GM19324 (cell line): ENCODE results near the gene HAUS7.

Source experiments
- ATAC-seq: cut with Tn5 transposase; IDR thresholded peaks from one replicate; pipeline ENCODE4 v1.9.1; 2021; ENCODE audit warnings: mild to moderate bottlenecking, moderate library complexity; ENCODE audit not compliant: unreplicated experiment, low FRiP score

The HAUS7 gene

GRCh38 chrX:153457827-153458466 is 12.4 kb downstream of the HAUS7 start:
- no peak for ATAC-seq

- ATAC-seq = no peak
Measured at GRCh38 chrX:153457136-153457825, 13.1 kb downstream of the HAUS7 start.

DNA sequence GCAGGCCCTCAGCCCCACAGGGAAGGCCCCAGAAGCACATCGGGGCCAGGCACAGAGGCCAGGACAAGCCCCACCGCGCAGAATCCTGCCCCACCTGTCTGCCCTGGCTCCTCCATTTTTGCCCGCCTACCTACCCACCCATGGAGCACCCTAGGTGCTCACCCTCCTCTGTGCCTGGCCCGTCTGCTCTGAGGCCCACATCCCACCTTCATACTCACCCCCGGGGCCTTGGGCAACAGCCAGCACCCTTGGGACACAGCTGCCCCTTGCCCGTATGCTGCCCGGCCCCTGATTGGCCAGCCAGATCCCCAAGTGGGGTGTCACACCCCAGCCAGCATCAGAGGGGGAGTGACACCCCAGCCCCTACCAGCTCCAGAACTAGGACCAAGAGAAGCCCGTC is 13.7 kb downstream of the HAUS7 start:
- ATAC-seq = no peak

DNA sequence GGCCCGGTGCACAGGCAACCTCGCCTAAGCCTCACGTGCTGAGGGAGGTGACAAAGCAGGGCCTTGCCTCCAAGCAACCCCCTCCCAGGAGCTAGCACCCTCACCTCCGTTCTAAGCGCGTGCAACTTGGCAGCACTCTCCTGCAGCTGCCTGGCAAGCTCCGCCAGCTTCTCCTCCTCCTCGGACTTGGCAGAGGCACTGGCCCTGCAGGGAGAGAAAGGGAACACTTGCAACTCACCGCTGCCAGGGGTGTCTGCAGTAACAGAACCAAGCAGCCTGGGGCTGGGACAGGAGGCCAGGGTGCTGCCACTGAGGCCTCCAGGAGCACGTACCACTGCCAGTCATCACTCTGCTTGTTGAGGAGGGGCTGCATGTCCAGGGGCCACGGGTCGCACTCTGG is 14.2 kb downstream of the HAUS7 start:
- ATAC-seq = no peak

GRCh38 chrX:153455571-153455970 is 14.8 kb downstream of the HAUS7 start:
- ATAC-seq = no peak

- no peak for ATAC-seq
Measured at GRCh38 chrX:153454901-153455550, 15.3 kb downstream of the HAUS7 start.

DNA sequence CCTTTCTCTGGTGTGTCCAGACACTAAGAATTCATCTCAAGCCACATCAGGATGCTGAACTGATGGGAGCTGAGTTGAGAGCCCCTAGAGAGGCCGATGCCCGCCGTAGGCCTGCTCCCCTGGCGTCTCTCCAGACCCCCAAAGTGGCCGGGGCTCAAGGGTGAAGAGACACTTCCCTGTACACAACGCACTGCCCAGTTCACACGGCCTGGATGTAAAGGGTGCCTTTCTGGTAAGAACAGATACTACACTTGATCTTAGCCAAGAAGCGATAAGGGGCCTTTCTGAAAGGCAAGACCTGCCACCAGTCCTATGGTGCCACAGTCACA is 19.5 kb downstream of the HAUS7 start:
- no peak for ATAC-seq

DNA sequence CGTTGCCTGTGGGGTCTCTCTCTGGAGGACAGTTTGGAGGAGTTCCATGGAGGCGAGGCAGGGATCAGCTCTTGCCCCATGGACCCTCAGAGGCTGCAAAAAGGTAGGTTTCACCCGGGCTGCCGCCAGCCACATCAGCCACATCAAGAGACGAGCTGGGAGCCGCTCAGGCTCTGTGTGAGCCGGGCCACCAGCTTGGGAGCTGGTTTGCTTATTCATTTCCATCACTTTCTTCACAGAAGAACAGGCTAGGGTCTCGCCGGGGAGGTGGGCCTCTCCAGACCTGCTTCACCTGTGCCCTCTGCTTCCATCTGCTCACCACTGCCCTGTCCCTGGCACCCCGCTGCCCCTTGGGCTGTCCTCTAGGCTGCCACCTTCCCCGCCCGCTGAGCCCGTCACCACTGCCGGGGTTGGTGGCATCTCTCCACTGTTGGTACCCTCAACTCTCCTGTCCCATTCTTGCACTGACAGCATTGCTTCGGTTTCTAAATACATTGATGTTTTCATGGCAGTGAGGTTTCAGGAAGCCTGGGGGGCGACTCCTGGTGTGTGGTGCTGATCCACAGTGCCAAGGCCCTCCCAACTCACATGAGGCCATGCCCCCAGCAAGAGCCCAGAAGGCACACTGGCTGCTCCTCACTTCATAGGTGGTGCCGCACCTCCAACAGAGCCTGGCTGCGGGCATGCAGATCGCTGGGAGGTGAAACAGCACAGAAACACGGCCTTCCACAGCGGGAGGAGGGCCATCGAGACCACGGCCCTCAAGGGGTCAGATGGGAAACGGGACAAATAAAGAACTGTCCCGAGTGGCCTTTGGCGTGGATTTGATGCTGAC is 20.0 kb downstream of the HAUS7 start:
- no peak for ATAC-seq

DNA sequence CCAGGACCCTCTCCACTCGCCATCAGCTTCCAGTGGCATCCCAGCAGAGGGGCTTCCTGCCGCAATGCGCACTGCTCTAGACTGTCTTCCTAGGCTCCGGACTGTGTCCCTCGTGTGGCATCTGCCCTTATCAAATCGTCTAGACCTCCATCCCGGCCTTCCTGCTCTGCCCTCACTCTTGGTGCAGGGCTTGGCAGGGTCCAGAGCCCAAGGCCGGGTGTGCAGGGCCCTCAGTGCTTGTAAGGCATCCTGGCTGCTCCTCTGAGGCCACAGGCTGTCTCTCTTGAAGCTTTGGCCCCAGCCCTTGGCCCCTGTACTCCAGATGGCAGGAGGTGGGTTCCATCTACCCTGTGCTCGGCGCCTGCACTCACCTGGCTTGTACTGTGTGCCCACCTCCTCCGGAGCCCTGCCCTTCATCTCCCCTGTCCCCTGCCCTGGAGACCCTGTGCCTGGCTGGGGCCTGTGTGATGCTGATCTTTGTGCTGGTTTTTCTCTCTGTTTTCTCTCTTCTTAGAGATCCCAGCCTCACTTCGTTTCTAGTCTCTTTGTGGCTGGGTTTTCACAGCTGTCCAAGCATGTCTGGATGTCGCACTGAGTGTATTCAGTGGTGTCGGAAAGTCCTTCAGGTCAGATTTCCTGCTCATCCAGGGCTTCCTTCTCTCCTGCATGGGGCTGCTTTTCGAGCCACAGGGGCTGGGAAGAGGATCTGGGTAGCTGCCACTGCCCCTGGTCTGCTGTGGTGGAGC is 20.8 kb downstream of the HAUS7 start:
- no peak for ATAC-seq

DNA sequence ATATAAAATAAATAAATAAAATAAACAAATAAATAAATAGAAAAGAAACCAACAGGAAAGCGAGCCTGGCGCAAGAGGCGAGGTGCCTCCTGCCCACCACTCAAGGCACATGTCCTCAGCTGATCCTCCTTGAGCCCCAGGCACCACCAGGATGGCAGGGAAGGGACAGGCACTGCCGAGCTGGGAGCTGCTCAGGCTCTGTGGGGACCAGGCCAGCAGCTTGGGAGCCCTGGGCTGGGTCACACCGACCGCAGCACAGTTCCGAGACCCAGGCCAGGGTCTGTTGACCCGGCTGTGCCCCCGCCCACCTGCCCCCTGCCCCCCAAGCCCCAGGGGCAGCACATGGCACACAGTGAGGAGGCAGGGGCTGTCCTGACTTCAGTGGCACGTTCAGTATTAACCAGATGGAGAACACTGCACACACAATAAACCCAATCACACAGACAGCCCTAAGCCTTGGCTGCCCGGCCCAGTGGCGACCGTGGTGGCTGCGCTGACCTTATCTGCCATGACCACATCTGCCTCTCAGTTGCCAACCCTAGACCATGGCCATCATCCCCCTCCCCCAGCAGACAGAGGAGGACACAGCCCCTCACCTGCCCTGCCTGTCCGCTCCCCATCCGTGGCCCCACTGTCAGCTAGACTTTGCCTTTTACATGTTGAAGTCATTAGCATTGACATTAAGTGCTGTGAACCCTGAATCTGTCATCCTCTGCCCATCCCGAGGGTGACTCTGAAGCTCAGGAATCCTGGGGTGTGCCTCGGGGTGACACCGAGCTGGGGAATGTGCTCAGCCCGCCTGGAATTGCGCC is 21.6 kb downstream of the HAUS7 start:
- ATAC-seq = no peak

GRCh38 chrX:153447581-153447960 is 22.8 kb downstream of the HAUS7 start:
- ATAC-seq = no peak

- ATAC-seq = no peak
Measured at GRCh38 chrX:153446950-153447580, 23.3 kb downstream of the HAUS7 start.

- no peak for ATAC-seq
Measured at GRCh38 chrX:153446636-153446936, 23.8 kb downstream of the HAUS7 start.

GRCh38 chrX:153445856-153446635 is 24.3 kb downstream of the HAUS7 start, which contains the start of gene TREX2:
TSS of gene TREX2 (minus strand) at chrX:153446056. CDS start at chrX:153445430, 626 bp downstream.
- no peak for ATAC-seq

DNA sequence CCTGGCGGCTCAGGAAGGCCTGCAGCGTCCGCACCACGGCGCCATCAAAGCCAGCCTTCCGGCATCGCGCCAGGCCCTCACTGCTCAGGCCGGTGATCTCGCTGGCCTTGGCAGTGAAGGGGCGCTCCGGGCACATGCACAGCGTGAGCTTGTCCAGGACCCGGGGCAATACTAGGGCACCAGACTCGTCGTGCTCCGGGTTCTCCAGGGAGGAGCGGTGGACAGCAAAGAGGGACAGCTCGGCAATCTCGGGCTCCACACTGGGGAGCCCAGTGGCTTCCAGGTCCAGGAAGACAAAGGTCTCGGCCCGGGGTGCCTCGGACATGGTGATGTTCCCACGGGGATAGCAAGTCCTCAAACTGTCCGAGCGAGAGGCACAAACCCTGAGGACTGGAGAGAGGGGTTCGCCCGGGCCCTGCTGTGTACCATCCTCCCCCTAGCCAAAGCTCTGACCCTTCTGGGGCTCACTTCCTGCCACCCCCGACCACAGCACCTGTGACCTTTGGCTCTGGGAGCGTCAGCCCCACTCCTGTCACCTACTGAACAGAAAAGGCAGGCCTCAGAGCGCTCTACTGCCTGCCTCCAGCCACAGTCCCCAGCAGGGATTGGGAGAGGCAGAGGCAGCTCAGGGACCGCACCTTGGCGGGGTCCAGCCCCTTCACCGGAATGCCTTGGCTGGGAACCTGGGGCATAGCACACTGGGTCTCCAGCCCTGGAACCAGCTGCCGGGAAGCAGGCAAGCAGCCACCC is 25.1 kb downstream of the HAUS7 start:
- no peak for ATAC-seq

GRCh38 chrX:153444333-153445011 is 25.9 kb downstream of the HAUS7 start:
- ATAC-seq = no peak
